ENCODE results near the gene TPRG1. TPM values are rescaled to one million over a fixed set of nuclear protein-coding genes. Genes with fewer than 3 reads are reported as not detected.

Gene TPRG1
- total RNA-seq, 3 donors from 2014 or later: 1.4 to 3.2 (median 2.2) TPM

GRCh38 chr3:189342811-189343210 lies 171.0 kb downstream of the TPRG1 start:
- Histone ChIP-seq H3K36me3 (ENCODE audit: low read depth) (no peaks in the 10 kb centered on the region), H3K9me3 (no peaks in the 10 kb centered on the region), H3K4me1 (ENCODE audit: low read depth) (no peaks in the 10 kb centered on the region), H3K4me3 (no peak overlapping the region)
- TF ChIP-seq, protein P1, sequence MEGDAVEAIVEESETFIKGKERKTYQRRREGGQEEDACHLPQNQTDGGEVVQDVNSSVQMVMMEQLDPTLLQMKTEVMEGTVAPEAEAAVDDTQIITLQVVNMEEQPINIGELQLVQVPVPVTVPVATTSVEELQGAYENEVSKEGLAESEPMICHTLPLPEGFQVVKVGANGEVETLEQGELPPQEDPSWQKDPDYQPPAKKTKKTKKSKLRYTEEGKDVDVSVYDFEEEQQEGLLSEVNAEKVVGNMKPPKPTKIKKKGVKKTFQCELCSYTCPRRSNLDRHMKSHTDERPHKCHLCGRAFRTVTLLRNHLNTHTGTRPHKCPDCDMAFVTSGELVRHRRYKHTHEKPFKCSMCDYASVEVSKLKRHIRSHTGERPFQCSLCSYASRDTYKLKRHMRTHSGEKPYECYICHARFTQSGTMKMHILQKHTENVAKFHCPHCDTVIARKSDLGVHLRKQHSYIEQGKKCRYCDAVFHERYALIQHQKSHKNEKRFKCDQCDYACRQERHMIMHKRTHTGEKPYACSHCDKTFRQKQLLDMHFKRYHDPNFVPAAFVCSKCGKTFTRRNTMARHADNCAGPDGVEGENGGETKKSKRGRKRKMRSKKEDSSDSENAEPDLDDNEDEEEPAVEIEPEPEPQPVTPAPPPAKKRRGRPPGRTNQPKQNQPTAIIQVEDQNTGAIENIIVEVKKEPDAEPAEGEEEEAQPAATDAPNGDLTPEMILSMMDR (IDR thresholded peaks at IDR 0.05): no peak
- intact Hi-C loops (cut with DNase I, micrococcal nuclease): no loop called here
- ATAC-seq (no peak), DNase-seq (no peak)

DNA sequence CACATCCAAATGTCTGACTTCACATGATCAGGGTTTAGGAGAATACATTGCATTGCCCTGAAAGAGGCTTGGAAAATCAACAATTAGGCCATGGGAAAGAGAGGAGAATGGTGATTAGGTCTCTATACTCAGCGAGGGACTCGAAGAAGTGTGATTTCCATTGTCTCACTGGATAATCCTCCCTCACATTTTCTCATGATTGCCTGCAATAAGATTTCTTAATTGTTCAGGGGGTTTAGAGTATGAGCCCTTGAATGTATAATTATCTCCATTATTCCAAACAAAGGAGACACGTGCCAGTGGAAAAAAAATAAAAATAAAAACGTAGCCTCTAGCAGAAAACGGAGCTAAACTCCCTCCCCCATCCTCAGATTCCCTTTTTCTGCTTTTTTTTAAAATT lies 173.2 kb downstream of the TPRG1 start:
- intact Hi-C loops (cut with DNase I, micrococcal nuclease): no loop called here
- ATAC-seq (no peak), DNase-seq (no peak)
- Histone ChIP-seq H3K9me3 (no peaks in the 10 kb centered on the region), H3K36me3 (ENCODE audit: low read depth) (no peaks in the 10 kb centered on the region), H3K4me1 (ENCODE audit: low read depth) (no peaks in the 10 kb centered on the region), H3K4me3 (no peak overlapping the region)
- TF ChIP-seq, protein P1 (IDR thresholded peaks at IDR 0.05): no peak

DNA sequence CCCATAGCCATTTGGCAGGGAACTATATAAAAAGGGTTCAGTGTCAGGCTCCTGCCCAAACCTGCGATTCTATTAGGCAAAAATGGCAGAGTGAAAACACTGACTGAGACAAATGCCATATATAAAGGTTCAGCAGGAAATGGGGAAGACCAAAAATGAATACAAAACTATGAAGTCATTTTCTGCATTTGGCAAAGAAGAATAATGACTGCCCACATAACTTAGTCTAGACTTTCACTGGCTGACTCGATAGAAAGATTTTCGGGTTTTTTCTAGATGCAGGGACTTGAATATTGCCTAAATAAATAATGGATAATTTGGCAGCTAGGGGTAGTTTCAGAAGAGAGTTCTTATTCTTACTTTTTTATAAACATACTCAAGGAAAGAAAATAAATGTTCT lies 178.0 kb downstream of the TPRG1 start:
- no peaks in the 10 kb centered on the region for H3K9me3 ChIP-seq
- no peaks in the 10 kb centered on the region for H3K36me3 ChIP-seq (ENCODE audit: low read depth)
- TF ChIP-seq, protein P1 (IDR thresholded peaks at IDR 0.05): no peak
- no peak for DNase-seq
- no peak for ATAC-seq
- intact Hi-C loops (cut with DNase I, micrococcal nuclease): loop anchor here in 1 of 2 donors (5.0 kb wide), 1 partner anchor 38 kb away; no protein-coding TSS in a partner anchor
- peaks cover 2% of the 10 kb centered on the region for H3K4me1 ChIP-seq (ENCODE audit: low read depth)
- H3K4me3 ChIP-seq: no peak overlapping the region

DNA sequence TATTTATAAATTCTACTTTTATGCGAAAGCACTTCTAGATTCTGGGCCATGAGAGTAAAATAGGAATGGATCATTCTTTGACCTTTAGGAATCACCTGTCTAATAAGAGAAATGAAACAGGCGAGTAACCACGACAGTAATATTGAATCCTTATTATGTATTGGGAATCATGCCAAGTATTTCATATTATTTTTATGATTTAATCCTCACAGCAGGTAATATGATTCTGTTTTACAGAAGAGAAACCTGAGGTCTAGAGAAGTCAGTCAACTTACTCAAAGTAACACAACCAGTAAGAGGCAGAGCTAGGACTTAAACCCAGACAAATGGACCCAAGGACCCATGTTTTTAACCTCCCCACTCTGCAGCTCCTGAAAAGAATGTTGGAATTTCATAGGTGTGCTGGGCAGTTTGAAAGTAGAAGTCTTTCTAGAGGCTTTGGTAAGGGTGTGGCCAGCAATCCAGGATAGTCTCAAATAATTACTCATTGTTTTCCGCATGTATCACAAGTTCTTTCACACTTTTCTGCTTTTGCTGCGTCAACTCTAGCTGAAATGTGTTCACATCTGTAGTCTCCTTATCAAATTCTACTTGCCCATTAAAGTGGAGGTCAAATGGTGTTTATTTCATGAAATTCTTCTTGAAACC lies 181.7 kb downstream of the TPRG1 start:
- Histone ChIP-seq H3K36me3 (ENCODE audit: low read depth) (no peaks in the 10 kb centered on the region), H3K4me1 (ENCODE audit: low read depth) (peaks cover 16% of the 10 kb centered on the region), H3K4me3 (no peak overlapping the region), H3K9me3 (no peaks in the 10 kb centered on the region)
- intact Hi-C loops (cut with DNase I, micrococcal nuclease): loop anchor here in 1 of 2 donors (5.0 kb wide), 1 partner anchor 34 kb away; no protein-coding TSS in a partner anchor
- peak in 1 of 3 donors; percentile 11 for DNase-seq
- TF ChIP-seq, protein P1 (IDR thresholded peaks at IDR 0.05): no peak
- ATAC-seq: peak; percentile 59

DNA sequence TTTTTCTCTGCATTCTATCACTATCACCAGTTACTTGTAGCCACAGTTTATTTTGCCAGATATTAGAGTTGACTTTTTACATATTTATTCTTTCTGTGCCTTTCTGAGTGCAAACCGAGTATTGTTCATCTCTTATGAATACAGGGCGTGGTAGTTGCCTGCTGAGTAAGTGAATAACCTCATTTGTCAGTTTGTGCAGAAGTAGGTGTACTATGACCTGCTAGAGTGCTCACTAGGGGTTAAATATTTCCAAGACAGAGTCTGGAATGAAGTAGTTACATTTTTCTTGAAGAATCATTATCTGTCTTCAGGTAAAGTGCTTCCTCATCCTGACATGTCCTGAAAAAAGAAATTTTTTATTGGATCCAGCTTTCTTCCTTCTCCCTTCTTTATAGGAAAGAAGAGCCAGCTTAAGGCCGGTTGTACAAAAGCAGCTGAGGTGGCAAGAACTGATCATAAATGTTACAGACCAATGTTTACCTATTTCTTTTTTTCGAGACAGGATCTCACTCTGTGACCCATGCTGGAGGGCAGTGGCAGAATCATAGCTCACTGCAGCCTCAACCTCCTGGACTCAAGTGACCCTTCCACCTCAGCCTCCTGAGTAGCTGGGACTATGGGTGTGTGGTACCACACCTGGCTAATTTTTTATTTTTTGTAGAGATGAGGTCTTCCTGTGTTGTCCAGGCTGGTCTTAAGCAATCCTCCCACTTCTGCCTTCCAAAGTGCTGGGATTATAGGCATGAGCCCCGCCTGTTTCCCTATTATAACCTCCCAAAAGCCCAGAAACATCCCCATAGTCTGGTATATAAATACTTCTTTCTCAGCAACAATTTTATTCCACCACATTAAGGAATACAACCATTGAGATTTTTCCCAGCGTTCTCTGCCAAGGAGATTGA lies 182.5 kb downstream of the TPRG1 start:
- TF ChIP-seq, protein P1 (IDR thresholded peaks at IDR 0.05): no peak
- no peak overlapping the region for H3K4me3 ChIP-seq

More for the DNA sequence above, 182.5 kb downstream of the TPRG1 start:
- intact Hi-C loops (cut with DNase I, micrococcal nuclease): loop anchor here in 1 of 2 donors (5.0 kb wide), 1 partner anchor 33 kb away; no protein-coding TSS in a partner anchor
- peak in 1 of 3 donors; percentile 23 for DNase-seq
- ATAC-seq: peak; percentile 88
- Histone ChIP-seq H3K9me3 (no peaks in the 10 kb centered on the region), H3K36me3 (ENCODE audit: low read depth) (no peaks in the 10 kb centered on the region), H3K4me1 (ENCODE audit: low read depth) (peaks cover 16% of the 10 kb centered on the region)
